Lower leg skin (tissue), 4 donors: ENCODE measurements around the gene OR1J2. TPM values are rescaled to one million over a fixed set of nuclear protein-coding genes. Genes with fewer than 3 reads are reported as not detected.
A peak's percentile ranks its signal among the peaks of the same experiment; 100 is the strongest.

Source experiments
- DNase-seq, 2 donors: peaks; one replicate each; pipeline ENCODE4 v3.0.0-alpha.2; 2019; ENCODE audit warnings: low spot score in 2 of 2
- H3K4me3 ChIP-seq: fragments of 200-600 bp; sonication (generic); 2 replicates; pipeline ENCODE4 v1.5.1; 2017; ENCODE audit warnings: mild to moderate bottlenecking, low read depth; ENCODE audit not compliant: poor library complexity, severe bottlenecking
- CTCF ChIP-seq, 3 donors: fragments of 450-650 bp; IDR thresholded peaks; one replicate each; pipeline ENCODE4 v1.5.1; 2016; ENCODE audit warnings: antibody characterized with exemption in 3 of 3, mild to moderate bottlenecking in 3 of 3, moderate library complexity in 2 of 3
- POLR2A ChIP-seq, 2 donors: fragments of 450-650 bp; IDR thresholded peaks; one replicate each; pipeline ENCODE4 v1.6.1; 2016 to 2017; ENCODE audit warnings: antibody characterized with exemption in 2 of 2, mild to moderate bottlenecking in 1 of 2, moderate library complexity in 1 of 2
- WGBS, 2 donors: methylation state at CpG; one replicate each; pipeline ENCODE4 v1.1.5; 2018; 5-methylcytosine and 5-hydroxymethylcytosine counted together
- intact Hi-C: fragments of 100-400 bp; cut with DNase I; formaldehyde crosslinking; loops from one replicate; pipeline ENCODE4 v1.15.0; 2023; ENCODE audit warnings: low total_unique reads
- total RNA-seq, 4 donors: library from RNA; depleted of rRNA; stranded (reverse); fragments of >200 nt; gene quantifications; one replicate each; pipeline ENCODE4 v1.1.0, GENCODE V29; 2016

The OR1J2 gene
- not detected for total RNA-seq

- no peak within 1 kb of the TSS for H3K4me3 ChIP-seq
- 82 to 85% methylated on average over 6 of the region's 6 CpGs for WGBS, 2 donors
- no peak for DNase-seq
- TF ChIP-seq POLR2A (IDR thresholded peaks at IDR 0.05), result no peak
- TF ChIP-seq CTCF (IDR thresholded peaks at IDR 0.05), result no peak
- intact Hi-C loops, result no loop called here
Observed at GRCh38 chr9:122510502-122510901, at the start of gene OR1J2. Gene OR1J2, plus strand, starts transcription at chr9:122510802. Its CDS starts 0 bp downstream, at chr9:122510802.

- DNase-seq, result no peak
- intact Hi-C loops, result loop anchor here (2.0 to 10.0 kb wide), 2 partner anchors 347 to 521 kb away; no protein-coding TSS in a partner anchor
- no peak for TF ChIP-seq POLR2A (IDR thresholded peaks at IDR 0.05)
- TF ChIP-seq CTCF (IDR thresholded peaks at IDR 0.05), result no peak
- H3K4me3 ChIP-seq, result peak overlapping the region; percentile 4
- 79 to 88% methylated on average over 9 to 10 of the region's 10 CpGs for WGBS, 2 donors
Observed at GRCh38 chr9:122463828-122464632, 46.6 kb upstream of the OR1J2 start.

GRCh38 chr9:122464633-122465567 is 45.7 kb upstream of the OR1J2 start:
- H3K4me3 ChIP-seq, result peak overlapping the region; percentile 4
- intact Hi-C loops, result loop anchor here (2.0 to 10.0 kb wide), 2 partner anchors 346 to 520 kb away; no protein-coding TSS in a partner anchor
- WGBS, 2 donors, result 5 to 9% methylated on average over 10 of the region's 10 CpGs
- peak in 1 of 3 donors; percentile 55 for TF ChIP-seq CTCF (IDR thresholded peaks at IDR 0.05)
- TF ChIP-seq POLR2A (IDR thresholded peaks at IDR 0.05), result no peak
- peak; percentile 82 to 92 for DNase-seq

- WGBS, 2 donors, result 65 to 70% methylated on average over 3 of the region's 3 CpGs
- intact Hi-C loops, result loop anchor here (10.0 kb wide), 1 partner anchor 518 kb away; no protein-coding TSS in a partner anchor
- no peak for DNase-seq
- no peak overlapping the region for H3K4me3 ChIP-seq
- TF ChIP-seq POLR2A (IDR thresholded peaks at IDR 0.05) (no peak), CTCF (IDR thresholded peaks at IDR 0.05) (no peak)
Observed at GRCh38 chr9:122466456-122466855, 44.1 kb upstream of the OR1J2 start.

- WGBS, 2 donors, result 49 to 51% methylated on average over 4 of the region's 4 CpGs
- intact Hi-C loops, result loop anchor here (10.0 kb wide), 1 partner anchor 516 kb away; no protein-coding TSS in a partner anchor
- no peak overlapping the region for H3K4me3 ChIP-seq
- no peak for TF ChIP-seq POLR2A (IDR thresholded peaks at IDR 0.05)
- no peak for TF ChIP-seq CTCF (IDR thresholded peaks at IDR 0.05)
- DNase-seq, result no peak
Observed at GRCh38 chr9:122468735-122469134, 41.9 kb upstream of the OR1J2 start.
